Vagina (tissue), 2 donors: Measurements from ENCODE around the gene STX11. TPM values are rescaled to one million over a fixed set of nuclear protein-coding genes. Genes with fewer than 3 reads are reported as not detected.
A peak's percentile ranks its signal among the peaks of the same experiment; 100 is the strongest.

Experiments
- DNase-seq, 2 donors: peaks; one replicate each; pipeline ENCODE4 v3.0.0-alpha.2; 2017; ENCODE audit errors: extremely low spot score in 2 of 2
- H3K27ac ChIP-seq: fragments of 200-600 bp; sonication (generic); one replicate; pipeline ENCODE4 v1.5.1; 2019
- H3K27me3 ChIP-seq: fragments of 200-600 bp; sonication (generic); one replicate; pipeline ENCODE4 v1.5.1; 2019
- H3K36me3 ChIP-seq, 2 donors: fragments of 200-600 bp; sonication (generic); one replicate each; pipeline ENCODE4 v1.5.1; 2017 to 2019
- H3K4me1 ChIP-seq: fragments of 200-600 bp; sonication (generic); one replicate; pipeline ENCODE4 v1.5.1; 2019
- H3K4me3 ChIP-seq, 2 donors: fragments of 200-600 bp; sonication (generic); 1 replicate in 1 of 2; 2 replicates in 1 of 2; pipeline ENCODE4 v1.5.1; 2016 to 2019
- H3K9me3 ChIP-seq: fragments of 200-600 bp; sonication (generic); one replicate; pipeline ENCODE4 v1.5.1; 2019
- CTCF ChIP-seq, 3 experiments: fragments of 450-650 bp in 2 of 3; fragments of 200-600 bp in 1 of 3; sonication (generic) in 1 of 3; IDR thresholded peaks; one replicate each; pipeline ENCODE4 v1.5.1; 2017 to 2019; ENCODE audit warnings: antibody characterized with exemption in 3 of 3, mild to moderate bottlenecking in 2 of 3, moderate library complexity in 2 of 3
- POLR2A ChIP-seq, 2 donors: fragments of 450-650 bp; IDR thresholded peaks; one replicate each; pipeline ENCODE4 v1.6.1; 2017; ENCODE audit warnings: antibody characterized with exemption in 2 of 2, mild to moderate bottlenecking in 2 of 2, moderate library complexity in 2 of 2
- POLR2AphosphoS5 ChIP-seq, 2 donors: sonication (generic); formaldehyde crosslinking; IDR thresholded peaks; one replicate each; pipeline ENCODE4 v1.9.0; 2017; ENCODE audit warnings: antibody characterized with exemption in 2 of 2, mild to moderate bottlenecking in 2 of 2, low read depth in 1 of 2; ENCODE audit not compliant: insufficient read depth in 1 of 2
- intact Hi-C: fragments of 100-400 bp; cut with DNase I; formaldehyde crosslinking; loops from one replicate; pipeline ENCODE4 v1.15.1; 2023
- total RNA-seq: library from RNA; depleted of rRNA; stranded (reverse); fragments of >200 nt; gene quantifications from one replicate; pipeline ENCODE4 v1.2.3, GENCODE V29; 2016

STX11 gene
- total RNA-seq, 1 donor from 2014 or later, result 5.4 TPM

GRCh38 chr6:144217264-144217663 is 66.9 kb downstream of the STX11 start:
- H3K4me3 ChIP-seq, result peak overlapping the region in 1 of 2 donors; percentile 68
- H3K9me3 ChIP-seq, result no peaks in the 10 kb centered on the region
- intact Hi-C loops, result loop anchor here (5.0 to 10.0 kb wide), 3 partner anchors 70 to 268 kb away; partner anchors contain the start of genes SF3B5 and UTRN
- H3K36me3 ChIP-seq, result no peaks in the 10 kb centered on the region
- H3K4me1 ChIP-seq, result peaks cover 11% of the 10 kb centered on the region
- TF ChIP-seq POLR2AphosphoS5 (IDR thresholded peaks at IDR 0.05; ENCODE audit: insufficient read depth in 1 of 2, low read depth in 1 of 2) (no peak), CTCF (IDR thresholded peaks at IDR 0.05) (no peak), POLR2A (IDR thresholded peaks at IDR 0.05) (no peak)
- H3K27me3 ChIP-seq, result no peaks in the 10 kb centered on the region
- no peak for DNase-seq
- H3K27ac ChIP-seq, result peak overlapping the region; percentile 92

DNA sequence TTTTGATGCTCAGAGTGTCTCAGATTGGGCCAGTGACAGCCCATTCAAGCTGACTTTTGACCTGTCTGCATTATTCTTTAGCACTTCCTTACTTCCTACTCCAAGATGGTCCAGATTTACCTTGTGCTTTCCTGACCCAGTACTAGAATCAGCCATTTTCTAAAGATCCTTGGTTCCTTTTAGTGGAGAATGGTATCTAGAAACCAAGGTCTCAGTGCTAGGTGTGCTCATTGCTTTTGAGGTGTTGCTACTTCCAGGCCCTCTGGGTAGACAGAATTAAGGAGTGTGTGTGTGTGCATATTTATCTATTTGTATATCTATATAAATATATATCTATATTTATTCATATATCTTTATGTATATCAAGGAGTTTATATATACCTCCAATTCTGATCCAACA is 67.5 kb downstream of the STX11 start:
- TF ChIP-seq CTCF (IDR thresholded peaks at IDR 0.05) (no peak), POLR2A (IDR thresholded peaks at IDR 0.05) (no peak), POLR2AphosphoS5 (IDR thresholded peaks at IDR 0.05; ENCODE audit: insufficient read depth in 1 of 2, low read depth in 1 of 2) (no peak)
- H3K4me1 ChIP-seq, result peaks cover 11% of the 10 kb centered on the region

DNA sequence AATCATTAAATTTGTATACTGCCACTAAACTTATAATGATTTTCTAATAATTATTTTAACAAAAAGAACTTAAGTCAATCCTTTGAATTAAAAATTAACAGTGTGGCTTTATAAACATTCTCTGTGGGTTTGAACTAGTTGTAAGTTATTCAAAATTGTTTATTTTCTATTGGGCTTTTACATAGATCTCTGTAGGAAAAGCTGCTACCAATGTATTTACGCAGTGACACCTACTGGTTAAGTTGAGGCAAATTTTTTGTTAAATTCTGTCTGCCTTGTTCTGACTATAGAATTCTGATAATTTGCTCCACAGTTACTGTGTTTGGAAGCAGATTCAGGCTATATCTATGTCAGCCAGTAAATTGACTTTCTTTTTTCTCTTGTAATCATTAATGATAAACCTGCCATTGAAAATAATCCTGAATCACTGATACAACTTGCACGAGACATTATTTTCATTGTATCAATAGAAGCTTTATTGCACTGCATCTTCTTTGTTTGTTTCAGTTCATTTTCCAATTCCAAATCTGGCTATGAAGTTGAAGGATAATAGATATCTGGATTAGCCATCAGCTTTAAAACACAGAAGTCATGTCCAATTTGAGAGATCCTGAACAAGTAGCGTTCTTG is 68.9 kb downstream of the STX11 start:
- Histone ChIP-seq H3K36me3 (no peaks in the 10 kb centered on the region), H3K27me3 (no peaks in the 10 kb centered on the region), H3K4me1 (peaks cover 11% of the 10 kb centered on the region), H3K4me3 (no peak overlapping the region), H3K9me3 (no peaks in the 10 kb centered on the region), H3K27ac (no peak overlapping the region)
- intact Hi-C loops, result loop anchor here (5.0 to 10.0 kb wide), 3 partner anchors 68 to 266 kb away; partner anchors contain the start of genes SF3B5 and UTRN
- no peak for DNase-seq
- TF ChIP-seq CTCF (IDR thresholded peaks at IDR 0.05) (peak in 1 of 3 experiments; percentile 52), POLR2A (IDR thresholded peaks at IDR 0.05) (no peak)

More for the DNA sequence above, 67.5 kb downstream of the STX11 start:
- Histone ChIP-seq H3K36me3 (no peaks in the 10 kb centered on the region), H3K27ac (peak overlapping the region; percentile 92), H3K9me3 (no peaks in the 10 kb centered on the region), H3K4me3 (no peak overlapping the region), H3K27me3 (no peaks in the 10 kb centered on the region)
- DNase-seq, result no peak
- intact Hi-C loops, result loop anchor here (5.0 to 10.0 kb wide), 3 partner anchors 70 to 267 kb away; partner anchors contain the start of genes SF3B5 and UTRN

GRCh38 chr6:144220031-144220790 is 69.9 kb downstream of the STX11 start:
- no peaks in the 10 kb centered on the region for H3K36me3 ChIP-seq
- H3K4me1 ChIP-seq, result peaks cover 5% of the 10 kb centered on the region
- no peak overlapping the region for H3K4me3 ChIP-seq
- H3K27me3 ChIP-seq, result no peaks in the 10 kb centered on the region
- intact Hi-C loops, result no loop called here
- TF ChIP-seq POLR2A (IDR thresholded peaks at IDR 0.05), result no peak
- no peak for TF ChIP-seq CTCF (IDR thresholded peaks at IDR 0.05)
- TF ChIP-seq POLR2AphosphoS5 (IDR thresholded peaks at IDR 0.05; ENCODE audit: insufficient read depth in 1 of 2, low read depth in 1 of 2), result no peak
- no peak for DNase-seq
- no peaks in the 10 kb centered on the region for H3K9me3 ChIP-seq
- no peak overlapping the region for H3K27ac ChIP-seq

GRCh38 chr6:144223686-144224085 is 73.4 kb downstream of the STX11 start:
- no peak overlapping the region for H3K27ac ChIP-seq
- no peaks in the 10 kb centered on the region for H3K9me3 ChIP-seq
- intact Hi-C loops, result no loop called here

More at GRCh38 chr6:144223686-144224085, 73.4 kb downstream of the STX11 start:
- TF ChIP-seq CTCF (IDR thresholded peaks at IDR 0.05) (no peak), POLR2AphosphoS5 (IDR thresholded peaks at IDR 0.05; ENCODE audit: insufficient read depth in 1 of 2, low read depth in 1 of 2) (no peak), POLR2A (IDR thresholded peaks at IDR 0.05) (no peak)
- DNase-seq, result no peak
- Histone ChIP-seq H3K4me1 (no peaks in the 10 kb centered on the region), H3K27me3 (no peaks in the 10 kb centered on the region), H3K36me3 (no peaks in the 10 kb centered on the region), H3K4me3 (no peak overlapping the region)
